A673 (cell line): ENCODE measurements around the gene IFRD2. TPM values are rescaled to one million over a fixed set of nuclear protein-coding genes. Genes with fewer than 3 reads are reported as not detected.
A peak's percentile ranks its signal among the peaks of the same experiment; 100 is the strongest.

Source experiments
- BruUV-seq: library from RNA; stranded (reverse); fragments of 400-500 nt; replicated peaks from 2 replicates; lab custom pipeline; 2021; lab: Mats Ljungman, UMichigan
- CTCF ChIA-PET: fragments of 300-600 bp; sonication (Branson Sonifier 250); formaldehyde crosslinking; loops from one replicate; lab custom pipeline; 2022; ENCODE audit warnings: antibody characterized with exemption; lab: Charles Lee
- POLR2A ChIA-PET: fragments of 300-600 bp; sonication (Branson Sonifier 250); formaldehyde crosslinking; loops from one replicate; lab custom pipeline; 2022; ENCODE audit warnings: antibody characterized with exemption; ENCODE audit not compliant: low non-redundant PET; lab: Charles Lee
- DNase-seq: peaks from one replicate; pipeline ENCODE4 v3.0.0-alpha.2; 2015; ENCODE audit warnings: low spot score
- H3K27ac ChIP-seq: fragments of 200-600 bp; sonication (generic); 2 replicates; pipeline ENCODE4 v1.5.1; 2016; ENCODE audit warnings: mixed run types, low read depth, mild to moderate bottlenecking, mixed read lengths, antibody characterized with exemption, low read length; ENCODE audit not compliant: poor library complexity, severe bottlenecking
- H3K27me3 ChIP-seq: fragments of 200-600 bp; sonication (generic); replicated peaks from 2 replicates; pipeline ENCODE4 v1.6.1; 2017; ENCODE audit warnings: mixed run types, low read depth, mild to moderate bottlenecking, mixed read lengths, antibody characterized with exemption, low read length; ENCODE audit not compliant: insufficient read depth, poor library complexity
- H3K36me3 ChIP-seq: fragments of 200-600 bp; sonication (generic); 2 replicates; pipeline ENCODE4 v1.6.1; 2016; ENCODE audit warnings: mixed run types, mild to moderate bottlenecking, mixed read lengths, antibody characterized with exemption, low read length; ENCODE audit not compliant: insufficient read depth, poor library complexity, severe bottlenecking
- H3K4me1 ChIP-seq: fragments of 200-600 bp; sonication (generic); 2 replicates; pipeline ENCODE4 v1.6.1; 2017; ENCODE audit warnings: mixed run types, mild to moderate bottlenecking, mixed read lengths, antibody characterized with exemption, low read length; ENCODE audit not compliant: insufficient read depth, poor library complexity, severe bottlenecking
- H3K4me3 ChIP-seq: fragments of 200-600 bp; sonication (generic); 2 replicates; pipeline ENCODE4 v1.5.1; 2016; ENCODE audit warnings: low read depth, mixed run types, mild to moderate bottlenecking, mixed read lengths, low read length; ENCODE audit not compliant: poor library complexity, severe bottlenecking
- H3K9me3 ChIP-seq: fragments of 200-600 bp; sonication (generic); 2 replicates; pipeline ENCODE4 v1.6.1; 2016; ENCODE audit warnings: mixed run types, low read depth, mild to moderate bottlenecking, mixed read lengths, antibody characterized with exemption, low read length; ENCODE audit not compliant: poor library complexity, severe bottlenecking
- EZH2 ChIP-seq: fragments of 200-600 bp; sonication (generic); IDR thresholded peaks from 2 replicates; pipeline ENCODE4 v1.6.1; 2017; ENCODE audit warnings: borderline replicate concordance, low read depth, mild to moderate bottlenecking, mixed read lengths, antibody characterized with exemption, low read length; ENCODE audit not compliant: poor library complexity, severe bottlenecking
- intact Hi-C: fragments of 100-400 bp; cut with micrococcal nuclease; formaldehyde crosslinking; loops from one replicate; pipeline ENCODE4 v1.10.0; 2022; ENCODE audit not compliant: unreplicated experiment
- total RNA-seq: library from RNA; stranded (reverse); gene quantifications from 2 replicates; pipeline ENCODE4 v1.2.3, GENCODE V29; 2021
- TF ChIP-seq, protein P1 (sequence below): fragments of 300-800, 200-600 bp; sonication (generic); conservative IDR thresholded peaks from 2 replicates; pipeline ENCODE4 v1.5.1; 2017; ENCODE audit warnings: low read depth, mild to moderate bottlenecking, antibody characterized with exemption, low read length, moderate library complexity, mixed read lengths

IFRD2 gene
- total RNA-seq, 1 experiment from 2014 or later, result 77.4 TPM

DNA sequence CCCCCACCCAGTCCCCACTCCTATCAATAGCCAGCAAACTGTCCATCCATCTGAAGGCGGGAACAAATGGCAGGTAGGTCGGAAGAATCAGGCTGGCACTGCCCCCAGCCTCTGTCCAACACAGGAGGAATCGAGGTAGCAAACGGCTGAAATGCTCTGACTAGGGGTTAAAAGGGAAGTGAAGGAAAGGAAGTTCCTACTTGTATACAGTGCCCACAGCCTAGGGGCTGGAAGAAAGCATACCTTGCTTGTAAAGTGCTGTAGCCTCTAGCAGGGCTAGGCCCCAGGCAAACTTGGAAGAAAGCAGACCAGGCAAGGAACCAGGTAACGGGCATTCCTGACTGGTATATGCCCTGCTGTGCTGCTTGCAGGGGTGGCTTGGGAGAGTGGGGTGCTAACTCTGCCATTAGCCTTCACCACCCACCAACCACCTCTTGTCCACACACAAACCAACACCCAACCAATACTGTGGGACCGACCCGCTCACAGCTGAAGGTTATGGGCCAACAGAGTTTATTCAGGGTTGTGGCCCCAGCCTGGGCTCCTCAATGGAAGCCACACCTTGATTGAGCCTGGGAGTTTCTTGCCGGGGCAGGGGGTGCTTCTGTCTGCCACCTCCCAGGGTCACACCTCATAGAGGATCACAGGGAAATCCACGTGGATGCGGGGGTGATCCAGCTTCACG is 33.4 kb upstream of the IFRD2 start:
- CTCF ChIA-PET, result no interaction called here

DNA sequence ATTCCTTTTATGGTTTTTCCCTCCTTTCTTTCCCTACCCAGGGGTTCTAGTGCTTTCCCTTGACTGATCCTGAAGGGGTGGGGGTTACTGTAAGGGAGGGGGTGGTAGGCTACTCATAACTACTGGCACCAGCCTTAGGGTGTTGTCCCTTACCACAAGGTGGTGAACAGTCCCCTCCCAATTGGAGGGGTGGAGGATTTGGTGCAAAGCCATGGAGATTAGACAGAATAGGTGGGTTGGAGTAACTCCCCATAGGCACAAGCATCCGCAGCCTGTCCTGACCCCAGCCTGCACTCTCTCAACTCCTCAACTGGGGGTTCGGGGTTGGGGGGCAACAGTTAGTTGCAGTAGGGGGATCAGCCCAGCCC is 32.9 kb upstream of the IFRD2 start:
- Histone ChIP-seq H3K4me3 (no peak overlapping the region), H3K27ac (no peak overlapping the region), H3K36me3 (no peaks in the 10 kb centered on the region), H3K4me1 (peaks cover 3% of the 10 kb centered on the region), H3K9me3 (no peaks in the 10 kb centered on the region), H3K27me3 (no peaks in the 10 kb centered on the region)
- TF ChIP-seq, protein P1, sequence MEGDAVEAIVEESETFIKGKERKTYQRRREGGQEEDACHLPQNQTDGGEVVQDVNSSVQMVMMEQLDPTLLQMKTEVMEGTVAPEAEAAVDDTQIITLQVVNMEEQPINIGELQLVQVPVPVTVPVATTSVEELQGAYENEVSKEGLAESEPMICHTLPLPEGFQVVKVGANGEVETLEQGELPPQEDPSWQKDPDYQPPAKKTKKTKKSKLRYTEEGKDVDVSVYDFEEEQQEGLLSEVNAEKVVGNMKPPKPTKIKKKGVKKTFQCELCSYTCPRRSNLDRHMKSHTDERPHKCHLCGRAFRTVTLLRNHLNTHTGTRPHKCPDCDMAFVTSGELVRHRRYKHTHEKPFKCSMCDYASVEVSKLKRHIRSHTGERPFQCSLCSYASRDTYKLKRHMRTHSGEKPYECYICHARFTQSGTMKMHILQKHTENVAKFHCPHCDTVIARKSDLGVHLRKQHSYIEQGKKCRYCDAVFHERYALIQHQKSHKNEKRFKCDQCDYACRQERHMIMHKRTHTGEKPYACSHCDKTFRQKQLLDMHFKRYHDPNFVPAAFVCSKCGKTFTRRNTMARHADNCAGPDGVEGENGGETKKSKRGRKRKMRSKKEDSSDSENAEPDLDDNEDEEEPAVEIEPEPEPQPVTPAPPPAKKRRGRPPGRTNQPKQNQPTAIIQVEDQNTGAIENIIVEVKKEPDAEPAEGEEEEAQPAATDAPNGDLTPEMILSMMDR, result no peak
- no peak for TF ChIP-seq EZH2
- no peak for DNase-seq
- no TSS peak for BruUV-seq
- intact Hi-C loops, result no loop called here
- ChIA-PET CTCF (no interaction called here), POLR2A (no interaction called here)

More for the DNA sequence above, 33.4 kb upstream of the IFRD2 start:
- H3K9me3 ChIP-seq, result no peaks in the 10 kb centered on the region
- H3K36me3 ChIP-seq, result peaks cover 1% of the 10 kb centered on the region
- no peak overlapping the region for H3K27ac ChIP-seq
- peaks cover 3% of the 10 kb centered on the region for H3K4me1 ChIP-seq
- TF ChIP-seq, protein P1, result no peak
- TF ChIP-seq EZH2, result no peak
- BruUV-seq, result no TSS peak
- intact Hi-C loops, result no loop called here
- no peak for DNase-seq
- no peaks in the 10 kb centered on the region for H3K27me3 ChIP-seq
- POLR2A ChIA-PET, result no interaction called here
- no peak overlapping the region for H3K4me3 ChIP-seq

GRCh38 chr3:50324351-50325112 is 32.3 kb upstream of the IFRD2 start:
- no peaks in the 10 kb centered on the region for H3K36me3 ChIP-seq
- H3K27ac ChIP-seq, result peak overlapping the region; percentile 30
- POLR2A ChIA-PET, result no interaction called here
- CTCF ChIA-PET, result no interaction called here
- no peak for TF ChIP-seq EZH2
- TF ChIP-seq, protein P1, result peak; percentile 66
- no peaks in the 10 kb centered on the region for H3K9me3 ChIP-seq
- peaks cover 3% of the 10 kb centered on the region for H3K4me1 ChIP-seq
- no peak overlapping the region for H3K4me3 ChIP-seq
- DNase-seq, result peak; percentile 65
- H3K27me3 ChIP-seq, result no peaks in the 10 kb centered on the region
- intact Hi-C loops, result no loop called here
- no TSS peak for BruUV-seq
